ENCODE measurements around the gene TMPO. TPM values are rescaled to one million over a fixed set of nuclear protein-coding genes. Genes with fewer than 3 reads are reported as not detected.
A peak's percentile ranks its signal among the peaks of the same experiment; 100 is the strongest.
"Not testable (repeated sequence)": the region's sequence is repeated elsewhere in the genome, so short reads cannot be mapped to it uniquely, and the experiment has no call there.

TMPO gene
- polyA plus RNA-seq (ENCODE audit: insufficient read length): 259 TPM
- long read RNA-seq, donor 1, full-length matches to known transcripts: 36 of 68 reads
- long read RNA-seq, donor 1, partial matches to known transcripts: 32 of 68 reads
- long read RNA-seq, donor 1, other reads (novel, unspliced or antisense): 0 of 68 reads
- long read RNA-seq, donor 2, full-length matches to known transcripts: 36 of 68 reads
- long read RNA-seq, donor 2, partial matches to known transcripts: 32 of 68 reads
- long read RNA-seq, donor 2, other reads (novel, unspliced or antisense): 0 of 68 reads
- long read RNA-seq, donor 3, full-length matches to known transcripts: 39 of 63 reads
- long read RNA-seq, donor 3, partial matches to known transcripts: 24 of 63 reads
- long read RNA-seq, donor 3, other reads (novel, unspliced or antisense): 0 of 63 reads
- long read RNA-seq, donor 4, partial matches to known transcripts: 8 of 9 reads
- long read RNA-seq, donor 4, other reads (novel, unspliced or antisense): 0 of 9 reads
- long read RNA-seq, donor 5, full-length matches to known transcripts: 27 of 34 reads
- long read RNA-seq, donor 5, partial matches to known transcripts: 7 of 34 reads
- long read RNA-seq, donor 5, other reads (novel, unspliced or antisense): 0 of 34 reads
- long read RNA-seq, donor 6, full-length matches to known transcripts: 41 of 101 reads
- long read RNA-seq, donor 6, partial matches to known transcripts: 60 of 101 reads
- long read RNA-seq, donor 6, other reads (novel, unspliced or antisense): 0 of 101 reads
- long read RNA-seq, donor 7, full-length matches to known transcripts: 34 of 77 reads
- long read RNA-seq, donor 7, partial matches to known transcripts: 43 of 77 reads
- long read RNA-seq, donor 7, other reads (novel, unspliced or antisense): 0 of 77 reads
- long read RNA-seq, donor 8, full-length matches to known transcripts: 13 of 66 reads
- long read RNA-seq, donor 8, partial matches to known transcripts: 53 of 66 reads
- long read RNA-seq, donor 8, other reads (novel, unspliced or antisense): 0 of 66 reads

- DNase-seq: peak; percentile 94
These were observed at the start of gene TMPO for GRCh38 chr12:98515287-98516110. TMPO (plus strand) TSS chr12:98515590; CDS start chr12:98515868, 278 bp downstream.

- no peak for DNase-seq
These were observed 49.3 kb upstream of the TMPO start for GRCh38 chr12:98465950-98466602.

- DNase-seq: no peak
These were observed 48.6 kb upstream of the TMPO start for GRCh38 chr12:98466640-98467400.

GRCh38 chr12:98469109-98469508, 46.3 kb upstream of the TMPO start:
- DNase-seq: no peak

- DNase-seq: no peak
These were observed 44.8 kb upstream of the TMPO start for GRCh38 chr12:98470469-98471082.

GRCh38 chr12:98471085-98471484, 44.3 kb upstream of the TMPO start:
- no peak for DNase-seq

GRCh38 chr12:98475565-98475908, 39.9 kb upstream of the TMPO start:
- no peak for DNase-seq

- no peak for DNase-seq
These were observed 36.8 kb upstream of the TMPO start for GRCh38 chr12:98478606-98479005.

GRCh38 chr12:98483621-98484503, 31.5 kb upstream of the TMPO start:
- DNase-seq: no peak

- no peak for DNase-seq
These were observed 29.5 kb upstream of the TMPO start for GRCh38 chr12:98485792-98486340.

GRCh38 chr12:98488416-98488815, 27.0 kb upstream of the TMPO start:
- DNase-seq: not testable (repeated sequence)

GRCh38 chr12:98489176-98489575, 26.2 kb upstream of the TMPO start:
- no peak for DNase-seq

- peak; percentile 96 for DNase-seq
These were observed 24.6 kb upstream of the TMPO start for GRCh38 chr12:98490501-98491453.

GRCh38 chr12:98492580-98493140, 22.7 kb upstream of the TMPO start:
- no peak for DNase-seq

GRCh38 chr12:98501266-98501629, 14.1 kb upstream of the TMPO start:
- not testable (repeated sequence) for DNase-seq

- DNase-seq: peak; percentile 96
These were observed 12.1 kb upstream of the TMPO start for GRCh38 chr12:98503342-98503591.

- DNase-seq: peak; percentile 93
These were observed 11.6 kb upstream of the TMPO start for GRCh38 chr12:98503592-98504367.
